HepG2 (cell line): ENCODE measurements around the gene LMAN2. TPM values are rescaled to one million over a fixed set of nuclear protein-coding genes. Genes with fewer than 3 reads are reported as not detected.

ENCODE experiments used
- CCAR2 ChIP-seq: fragments of 200-400 bp; formaldehyde crosslinking; optimal IDR thresholded peaks from 2 replicates; pipeline ENCODE3; 2018; ENCODE audit warnings: low read depth, mild to moderate bottlenecking, low read length, moderate library complexity
- DR1 ChIP-seq: sonication (generic); formaldehyde crosslinking; IDR thresholded peaks from 2 replicates; pipeline ENCODE4 v1.8.0; 2021; ENCODE audit warnings: mild to moderate bottlenecking, missing genetic modification reagents, inconsistent platforms
- KDM3A ChIP-seq: IDR thresholded peaks from 2 replicates; pipeline ENCODE4 v1.6.1; 2018; ENCODE audit warnings: low read depth, missing compliant biosample characterization
- MLLT10 ChIP-seq: sonication (generic); formaldehyde crosslinking; IDR thresholded peaks from 2 replicates; pipeline ENCODE4 v1.4.0; 2020; ENCODE audit warnings: missing genetic modification reagents
- NCOR1 ChIP-seq: fragments of 200-600 bp; sonication (generic); IDR thresholded peaks from 2 replicates; pipeline ENCODE4 v1.7.0; 2017; ENCODE audit warnings: antibody characterized with exemption, low read length, borderline replicate concordance
- RBFOX2 ChIP-seq: fragments of 200-400 bp; formaldehyde crosslinking; IDR thresholded peaks from 2 replicates; pipeline ENCODE4 v1.6.1; 2017; ENCODE audit warnings: low read depth, mild to moderate bottlenecking, low read length
- SRSF1 ChIP-seq: fragments of 200-400 bp; formaldehyde crosslinking; optimal IDR thresholded peaks from 2 replicates; pipeline ENCODE3; 2017; ENCODE audit warnings: mild to moderate bottlenecking, low read depth, low read length, moderate library complexity
- SRSF4 ChIP-seq: fragments of 200-400 bp; formaldehyde crosslinking; IDR thresholded peaks from one replicate; pipeline ENCODE4 v1.6.1; 2018; ENCODE audit warnings: mild to moderate bottlenecking, low read depth, low read length, moderate library complexity; ENCODE audit not compliant: poor library complexity, severe bottlenecking
- TBL1XR1 ChIP-seq: fragments of 150-350 bp; IDR thresholded peaks from 2 replicates; pipeline ENCODE4 v1.6.1; 2014; ENCODE audit warnings: borderline replicate concordance, low read length; ENCODE audit not compliant: partially characterized antibody
- ZBTB7A ChIP-seq: sonication (generic); formaldehyde crosslinking; IDR thresholded peaks from 2 replicates; pipeline ENCODE4 v1.8.0; 2022; ENCODE audit warnings: mild to moderate bottlenecking, missing genetic modification reagents
- ZFP90 ChIP-seq: sonication (generic); formaldehyde crosslinking; IDR thresholded peaks from 2 replicates; pipeline ENCODE4 v1.8.0; 2022; ENCODE audit warnings: missing genetic modification reagents, mild to moderate bottlenecking, inconsistent platforms, borderline replicate concordance
- ZNF30 ChIP-seq: sonication (generic); formaldehyde crosslinking; IDR thresholded peaks from 2 replicates; pipeline ENCODE4 v1.5.0; 2020; ENCODE audit warnings: mild to moderate bottlenecking, missing genetic modification reagents
- ZNF547 ChIP-seq: sonication (generic); formaldehyde crosslinking; IDR thresholded peaks from 2 replicates; pipeline ENCODE4 v1.5.1; 2020; ENCODE audit warnings: mild to moderate bottlenecking, missing genetic modification reagents
- ZNF549 ChIP-seq: sonication (generic); formaldehyde crosslinking; IDR thresholded peaks from 2 replicates; pipeline ENCODE4 v1.5.0; 2020; ENCODE audit warnings: missing genetic modification reagents
- polyA plus RNA-seq, 8 experiments: library from polyadenylated mRNA; depleted of rRNA in 3 of 8; stranded (reverse) in 7 of 8; unstranded in 1 of 8; fragments of >200 nt; fragmentation: Illumina TruSeq in 4 of 8; extraction: Trizol in 4 of 8; gene quantifications; 2 replicates each; pipeline versions ENCODE4 v1.2.1 to v1.2.3, GENCODE V29; 2011 to 2016; ENCODE audit warnings: low read depth in 4 of 8, missing spikeins in 1 of 8, mixed read lengths in 1 of 8; ENCODE audit not compliant: insufficient read depth in 1 of 8
- total RNA-seq, 5 experiments: library from RNA; depleted of rRNA; stranded (reverse); fragments of >200 nt; fragmentation: Illumina TruSeq; extraction: Trizol; gene quantifications; 2 replicates each; pipeline ENCODE4 v1.2.3, GENCODE V29; 2016; ENCODE audit warnings: low read depth in 1 of 5
- TF ChIP-seq, protein P1 (sequence below): sonication (generic); formaldehyde crosslinking; IDR thresholded peaks from 2 replicates; pipeline ENCODE4 v1.4.0; 2020; ENCODE audit warnings: missing genetic modification reagents, borderline replicate concordance
- TF ChIP-seq, protein P2 (sequence below): sonication (generic); formaldehyde crosslinking; IDR thresholded peaks from 2 replicates; pipeline ENCODE4 v1.5.0; 2020; ENCODE audit warnings: missing genetic modification reagents
- TF ChIP-seq, protein P3 (sequence below): sonication (generic); IDR thresholded peaks from 2 replicates; pipeline ENCODE4 v1.6.1; 2016; ENCODE audit warnings: low read depth, borderline replicate concordance
- TF ChIP-seq, protein P4 (sequence below): sonication (generic); formaldehyde crosslinking; IDR thresholded peaks from 2 replicates; pipeline ENCODE4 v1.5.1; 2020; ENCODE audit warnings: mild to moderate bottlenecking, missing genetic modification reagents

The LMAN2 gene
- total and polyA plus RNA-seq, 2 of the 13 experiments (the other 11 are each of a cell fraction or from before 2014, with no cell fraction given): 191 to 197 TPM

DNA sequence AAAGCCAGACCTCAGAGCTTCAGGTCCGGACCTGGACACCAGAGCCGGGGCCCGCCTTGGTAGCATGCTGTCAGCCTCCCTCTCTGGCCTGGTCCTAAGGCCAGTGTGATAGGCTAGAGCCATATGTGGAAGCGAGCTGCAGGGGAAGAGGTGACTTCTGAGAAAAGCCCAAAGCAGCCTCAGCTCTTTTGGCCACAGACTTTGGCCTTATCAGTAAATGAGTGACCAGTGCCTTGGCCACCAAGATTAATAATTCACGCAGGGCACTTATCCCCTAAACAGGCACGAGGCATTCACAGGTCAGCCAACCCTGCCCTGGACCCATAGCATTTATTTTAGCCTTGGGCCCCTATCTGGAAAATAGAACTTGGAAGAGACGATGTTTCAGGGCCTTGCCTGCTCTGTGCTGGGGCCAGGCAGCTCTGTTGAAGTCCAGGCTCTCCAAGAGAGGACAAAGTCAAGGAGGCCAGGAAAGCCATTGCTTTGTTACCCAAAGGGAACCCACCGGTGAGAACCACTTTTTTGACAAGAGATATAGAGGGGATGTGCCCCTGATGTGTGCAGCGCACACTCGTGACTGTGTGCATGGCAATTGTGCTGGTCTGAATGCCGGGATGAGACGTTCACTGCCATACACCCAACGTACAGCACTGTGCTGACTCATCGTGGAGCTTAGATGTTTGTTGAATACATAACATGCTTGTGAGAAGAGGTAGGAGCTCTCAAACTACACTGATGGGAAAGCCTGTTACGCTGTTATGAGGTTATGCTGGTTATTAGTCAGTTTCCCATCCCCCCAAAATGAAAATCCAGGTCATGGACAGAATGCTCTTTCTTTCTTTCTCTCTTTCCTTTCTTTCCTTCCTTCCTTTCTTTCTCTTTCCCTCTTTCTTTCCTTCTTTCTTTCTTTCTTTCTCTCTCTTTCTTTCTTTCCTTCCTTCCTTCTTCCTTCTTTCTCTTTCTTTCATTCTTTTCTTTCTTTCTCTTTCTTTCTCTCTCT is 27.7 kb upstream of the LMAN2 start (continued):
- TF ChIP-seq, protein P1, sequence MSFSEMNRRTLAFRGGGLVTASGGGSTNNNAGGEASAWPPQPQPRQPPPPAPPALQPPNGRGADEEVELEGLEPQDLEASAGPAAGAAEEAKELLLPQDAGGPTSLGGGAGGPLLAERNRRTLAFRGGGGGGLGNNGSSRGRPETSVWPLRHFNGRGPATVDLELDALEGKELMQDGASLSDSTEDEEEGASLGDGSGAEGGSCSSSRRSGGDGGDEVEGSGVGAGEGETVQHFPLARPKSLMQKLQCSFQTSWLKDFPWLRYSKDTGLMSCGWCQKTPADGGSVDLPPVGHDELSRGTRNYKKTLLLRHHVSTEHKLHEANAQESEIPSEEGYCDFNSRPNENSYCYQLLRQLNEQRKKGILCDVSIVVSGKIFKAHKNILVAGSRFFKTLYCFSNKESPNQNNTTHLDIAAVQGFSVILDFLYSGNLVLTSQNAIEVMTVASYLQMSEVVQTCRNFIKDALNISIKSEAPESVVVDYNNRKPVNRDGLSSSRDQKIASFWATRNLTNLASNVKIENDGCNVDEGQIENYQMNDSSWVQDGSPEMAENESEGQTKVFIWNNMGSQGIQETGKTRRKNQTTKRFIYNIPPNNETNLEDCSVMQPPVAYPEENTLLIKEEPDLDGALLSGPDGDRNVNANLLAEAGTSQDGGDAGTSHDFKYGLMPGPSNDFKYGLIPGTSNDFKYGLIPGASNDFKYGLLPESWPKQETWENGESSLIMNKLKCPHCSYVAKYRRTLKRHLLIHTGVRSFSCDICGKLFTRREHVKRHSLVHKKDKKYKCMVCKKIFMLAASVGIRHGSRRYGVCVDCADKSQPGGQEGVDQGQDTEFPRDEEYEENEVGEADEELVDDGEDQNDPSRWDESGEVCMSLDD (CRISPR knock-in tag): no peak
- no peak for TF ChIP-seq CCAR2
- TF ChIP-seq, protein P2, sequence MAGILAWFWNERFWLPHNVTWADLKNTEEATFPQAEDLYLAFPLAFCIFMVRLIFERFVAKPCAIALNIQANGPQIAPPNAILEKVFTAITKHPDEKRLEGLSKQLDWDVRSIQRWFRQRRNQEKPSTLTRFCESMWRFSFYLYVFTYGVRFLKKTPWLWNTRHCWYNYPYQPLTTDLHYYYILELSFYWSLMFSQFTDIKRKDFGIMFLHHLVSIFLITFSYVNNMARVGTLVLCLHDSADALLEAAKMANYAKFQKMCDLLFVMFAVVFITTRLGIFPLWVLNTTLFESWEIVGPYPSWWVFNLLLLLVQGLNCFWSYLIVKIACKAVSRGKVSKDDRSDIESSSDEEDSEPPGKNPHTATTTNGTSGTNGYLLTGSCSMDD (CRISPR knock-in tag): no peak
- no peak for TF ChIP-seq ZNF30
- peak; percentile 92 for TF ChIP-seq DR1 (CRISPR knock-in tag)
- TF ChIP-seq ZNF549 (CRISPR knock-in tag): no peak
- no peak for TF ChIP-seq ZBTB7A
- no peak for TF ChIP-seq SRSF1
- TF ChIP-seq TBL1XR1: no peak
- TF ChIP-seq ZNF547 (CRISPR knock-in tag): peak; percentile 95
- TF ChIP-seq SRSF4: no peak
- TF ChIP-seq KDM3A: peak; percentile 57; the same call in 1 of the 2 replicates
- peak; percentile 62; the same call in 1 of the 2 replicates for TF ChIP-seq NCOR1
- TF ChIP-seq, protein P3, sequence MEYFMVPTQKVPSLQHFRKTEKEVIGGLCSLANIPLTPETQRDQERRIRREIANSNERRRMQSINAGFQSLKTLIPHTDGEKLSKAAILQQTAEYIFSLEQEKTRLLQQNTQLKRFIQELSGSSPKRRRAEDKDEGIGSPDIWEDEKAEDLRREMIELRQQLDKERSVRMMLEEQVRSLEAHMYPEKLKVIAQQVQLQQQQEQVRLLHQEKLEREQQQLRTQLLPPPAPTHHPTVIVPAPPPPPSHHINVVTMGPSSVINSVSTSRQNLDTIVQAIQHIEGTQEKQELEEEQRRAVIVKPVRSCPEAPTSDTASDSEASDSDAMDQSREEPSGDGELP: no peak; the same call in 1 of the 2 replicates
- peak; percentile 63; the same call in 1 of the 2 replicates for TF ChIP-seq ZFP90
- TF ChIP-seq, protein P4, sequence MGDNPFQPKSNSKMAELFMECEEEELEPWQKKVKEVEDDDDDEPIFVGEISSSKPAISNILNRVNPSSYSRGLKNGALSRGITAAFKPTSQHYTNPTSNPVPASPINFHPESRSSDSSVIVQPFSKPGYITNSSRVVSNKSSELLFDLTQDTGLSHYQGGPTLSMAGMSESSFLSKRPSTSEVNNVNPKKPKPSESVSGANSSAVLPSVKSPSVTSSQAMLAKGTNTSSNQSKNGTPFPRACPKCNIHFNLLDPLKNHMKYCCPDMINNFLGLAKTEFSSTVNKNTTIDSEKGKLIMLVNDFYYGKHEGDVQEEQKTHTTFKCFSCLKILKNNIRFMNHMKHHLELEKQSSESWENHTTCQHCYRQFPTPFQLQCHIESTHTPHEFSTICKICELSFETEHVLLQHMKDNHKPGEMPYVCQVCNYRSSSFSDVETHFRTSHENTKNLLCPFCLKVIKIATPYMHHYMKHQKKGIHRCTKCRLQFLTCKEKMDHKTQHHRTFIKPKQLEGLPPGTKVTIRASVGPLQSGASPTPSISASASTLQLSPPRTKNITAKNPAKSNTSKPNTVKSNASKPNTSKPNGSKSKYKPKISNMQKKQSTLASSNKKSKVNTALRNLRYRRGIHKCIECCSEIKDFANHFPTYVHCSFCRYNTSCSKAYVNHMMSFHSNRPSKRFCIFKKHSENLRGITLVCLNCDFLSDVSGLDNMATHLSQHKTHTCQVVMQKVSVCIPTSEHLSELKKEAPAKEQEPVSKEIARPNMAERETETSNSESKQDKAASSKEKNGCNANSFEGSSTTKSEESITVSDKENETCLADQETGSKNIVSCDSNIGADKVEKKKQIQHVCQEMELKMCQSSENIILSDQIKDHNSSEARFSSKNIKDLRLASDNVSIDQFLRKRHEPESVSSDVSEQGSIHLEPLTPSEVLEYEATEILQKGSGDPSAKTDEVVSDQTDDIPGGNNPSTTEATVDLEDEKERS (CRISPR knock-in tag): peak; percentile 45; the same call in 1 of the 2 replicates
- TF ChIP-seq MLLT10 (CRISPR knock-in tag): no peak
- TF ChIP-seq RBFOX2: peak; percentile 54
